Erythroblast (primary cell): ENCODE data around the gene RPS27.

Source experiments
- GATA1 ChIP-seq: IDR thresholded peaks from 2 replicates; pipeline ENCODE4 v1.6.1; 2011; ENCODE audit warnings: low read depth, mild to moderate bottlenecking, control low read depth, low read length, moderate library complexity
- POLR2A ChIP-seq: IDR thresholded peaks from 2 replicates; pipeline ENCODE4 v1.6.1; 2011; ENCODE audit warnings: mild to moderate bottlenecking, low read length

GRCh38 chr1:154019940-154020339, 29.4 kb downstream of the RPS27 start:
- TF ChIP-seq POLR2A (no peak), GATA1 (no peak)
